GM23248 (cell line): ENCODE measurements around the gene VRK1. TPM values are rescaled to one million over a fixed set of nuclear protein-coding genes. Genes with fewer than 3 reads are reported as not detected.

Experiments used
- DNase-seq: peaks from one replicate; pipeline ENCODE4 v3.0.0-alpha.2; 2015
- H2AFZ ChIP-seq: fragments of 200-600 bp; sonication (generic); 2 replicates; pipeline ENCODE4 v1.6.1; 2016; ENCODE audit warnings: antibody characterized with exemption
- H3F3A ChIP-seq: fragments of 200-600 bp; sonication (generic); 2 replicates; pipeline ENCODE4 v1.6.1; 2016; ENCODE audit warnings: mild to moderate bottlenecking, antibody characterized with exemption, mixed run types; ENCODE audit not compliant: insufficient read depth
- H3K27ac ChIP-seq: fragments of 200-600 bp; sonication (generic); 2 replicates; pipeline ENCODE4 v1.5.1; 2016; ENCODE audit warnings: mild to moderate bottlenecking
- H3K27me3 ChIP-seq: fragments of 200-600 bp; sonication (generic); replicated peaks from 2 replicates; pipeline ENCODE4 v1.6.1; 2016; ENCODE audit warnings: mild to moderate bottlenecking; ENCODE audit not compliant: insufficient read depth
- H3K36me3 ChIP-seq: fragments of 200-600 bp; sonication (generic); 2 replicates; pipeline ENCODE4 v1.6.1; 2016; ENCODE audit warnings: low read depth, mild to moderate bottlenecking
- H3K4me1 ChIP-seq: fragments of 200-600 bp; sonication (generic); 2 replicates; pipeline ENCODE4 v1.6.1; 2016; ENCODE audit warnings: mild to moderate bottlenecking; ENCODE audit not compliant: insufficient read depth
- H3K4me2 ChIP-seq: fragments of 200-600 bp; sonication (generic); one replicate; pipeline ENCODE4 v1.6.1; 2016; ENCODE audit warnings: mild to moderate bottlenecking; ENCODE audit not compliant: unreplicated experiment
- H3K4me3 ChIP-seq: fragments of 200-600 bp; sonication (generic); 2 replicates; pipeline ENCODE4 v1.5.1; 2016; ENCODE audit warnings: mild to moderate bottlenecking
- H3K79me2 ChIP-seq: fragments of 200-600 bp; sonication (generic); 2 replicates; pipeline ENCODE4 v1.6.1; 2016; ENCODE audit warnings: mild to moderate bottlenecking; ENCODE audit not compliant: insufficient read depth
- H3K9ac ChIP-seq: fragments of 200-600 bp; sonication (generic); 2 replicates; pipeline ENCODE4 v1.6.1; 2016; ENCODE audit warnings: mild to moderate bottlenecking
- H3K9me2 ChIP-seq: fragments of 200-600 bp; sonication (generic); 2 replicates; pipeline ENCODE4 v1.6.1; 2016; ENCODE audit warnings: mixed run types, mild to moderate bottlenecking, moderate library complexity; ENCODE audit not compliant: insufficient read depth
- H3K9me3 ChIP-seq: fragments of 200-600 bp; sonication (generic); one replicate; pipeline ENCODE4 v1.6.1; 2017; ENCODE audit warnings: low read depth
- H4K20me1 ChIP-seq: fragments of 200-600 bp; sonication (generic); 2 replicates; pipeline ENCODE4 v1.6.0; 2016; ENCODE audit not compliant: insufficient read depth
- EZH2 ChIP-seq: fragments of 200-600 bp; sonication (generic); IDR thresholded peaks from 2 replicates; pipeline ENCODE4 v1.6.1; 2018; ENCODE audit warnings: antibody characterized with exemption, mild to moderate bottlenecking; ENCODE audit not compliant: insufficient read depth, poor library complexity, severe bottlenecking
- EZH2phosphoT487 ChIP-seq: fragments of 200-600 bp; sonication (generic); IDR thresholded peaks from 2 replicates; pipeline ENCODE4 v1.6.1; 2018; ENCODE audit warnings: antibody characterized with exemption, moderate library complexity, mild to moderate bottlenecking, low read depth; ENCODE audit not compliant: insufficient read depth
- WGBS, 2 experiments: methylation state at CpG; one replicate each; pipeline ENCODE4 v1.1.6; 2015 to 2017; ENCODE audit warnings: low lambda C conversion rate in 2 of 2, low coverage in 1 of 2; ENCODE audit errors: missing lambda C conversion rate in 2 of 2; 5-methylcytosine and 5-hydroxymethylcytosine counted together
- in situ Hi-C: fragments of 300-500 bp; cut with MboI; formaldehyde crosslinking; loops from 2 replicates; pipeline ENCODE4 v1.15.0; 2020
- polyA plus RNA-seq: library from polyadenylated mRNA; unstranded; fragments of >200 nt; fragmentation: Nextera tagmentation; extraction: Ambion mirVana; gene quantifications from 2 replicates; pipeline ENCODE4 v1.2.1, GENCODE V29; 2016
- total RNA-seq: library from RNA; depleted of rRNA; stranded (reverse); fragments of >200 nt; shearing (Covaris generic); gene quantifications from 2 replicates; pipeline ENCODE4 v1.2.3, GENCODE V29; 2014

Gene VRK1
- total and polyA plus RNA-seq, 2 experiments from 2014 or later = 17.3 to 19.1 TPM

DNA sequence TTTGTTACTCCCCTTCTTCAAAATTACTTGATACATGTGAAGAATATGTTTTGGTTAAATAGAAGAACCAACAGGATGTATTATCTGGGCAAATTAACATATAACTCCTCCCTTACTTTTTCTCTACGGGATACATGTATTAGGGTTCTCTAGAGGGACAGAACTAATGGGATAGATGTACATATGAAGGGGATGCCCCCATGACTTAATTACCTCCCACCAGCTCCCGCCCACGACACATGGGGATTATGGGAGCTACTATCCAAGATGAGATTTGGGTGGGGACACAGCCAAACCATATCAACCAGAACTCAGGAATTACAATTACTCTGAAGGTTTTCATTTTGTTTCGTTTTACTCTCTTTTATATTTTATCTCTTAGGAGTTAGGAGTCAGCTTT lies 41.3 kb downstream of the VRK1 start:
- no peaks in the 10 kb centered on the region for H3K79me2 ChIP-seq
- no peaks in the 10 kb centered on the region for H3K4me1 ChIP-seq
- no peak overlapping the region for H3K4me3 ChIP-seq
- no peak for DNase-seq
- H3F3A ChIP-seq = no peaks in the 10 kb centered on the region
- H3K9me3 ChIP-seq = no peaks in the 10 kb centered on the region
- no peaks in the 10 kb centered on the region for H3K27me3 ChIP-seq
- no peak overlapping the region for H3K9ac ChIP-seq
- no peaks in the 10 kb centered on the region for H3K36me3 ChIP-seq
- in situ Hi-C loops = no loop called here
- TF ChIP-seq EZH2phosphoT487 = no peak
- TF ChIP-seq EZH2 = no peak
- H3K27ac ChIP-seq = no peak overlapping the region
- no peaks in the 10 kb centered on the region for H4K20me1 ChIP-seq
- no peak overlapping the region for H3K4me2 ChIP-seq
- H2AFZ ChIP-seq = no peak overlapping the region
- WGBS, 2 experiments = 96 to 97% methylated on average over 4 of the region's 4 CpGs
- peaks cover 6% of the 10 kb centered on the region; the same call in 1 of the 2 replicates for H3K9me2 ChIP-seq

DNA sequence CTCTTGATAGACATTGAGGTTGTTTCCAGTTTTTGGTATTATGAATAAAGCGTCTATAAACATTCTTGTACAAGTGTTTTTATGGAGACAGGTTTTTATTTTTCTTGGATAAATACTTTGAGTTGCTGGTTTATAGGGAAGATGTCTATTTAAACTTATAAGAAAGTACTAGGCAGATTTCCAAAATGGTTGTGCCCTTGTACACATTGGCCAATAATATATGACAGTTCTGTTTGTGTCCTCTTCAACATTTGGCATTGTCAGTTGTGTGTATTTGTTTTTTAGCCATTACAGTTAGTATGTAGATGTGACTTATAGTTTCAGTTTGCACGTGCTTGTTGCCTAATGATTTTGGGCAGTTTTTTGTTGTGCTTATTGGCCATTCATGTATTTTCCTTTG lies 42.1 kb downstream of the VRK1 start:
- Histone ChIP-seq H3K79me2 (no peaks in the 10 kb centered on the region), H3K4me2 (no peak overlapping the region), H3K9me2 (peaks cover 6% of the 10 kb centered on the region; the same call in 1 of the 2 replicates), H3K9me3 (no peaks in the 10 kb centered on the region), H3K27me3 (no peaks in the 10 kb centered on the region), H3K4me3 (no peak overlapping the region), H3K36me3 (no peaks in the 10 kb centered on the region), H3F3A (no peaks in the 10 kb centered on the region), H3K4me1 (no peaks in the 10 kb centered on the region), H2AFZ (no peak overlapping the region), H3K9ac (no peak overlapping the region), H3K27ac (no peak overlapping the region), H4K20me1 (no peaks in the 10 kb centered on the region)
- in situ Hi-C loops = no loop called here
- TF ChIP-seq EZH2 = no peak
- no peak for TF ChIP-seq EZH2phosphoT487
- 96 to 98% methylated on average over 2 of the region's 2 CpGs for WGBS, 2 experiments
- DNase-seq = no peak

DNA sequence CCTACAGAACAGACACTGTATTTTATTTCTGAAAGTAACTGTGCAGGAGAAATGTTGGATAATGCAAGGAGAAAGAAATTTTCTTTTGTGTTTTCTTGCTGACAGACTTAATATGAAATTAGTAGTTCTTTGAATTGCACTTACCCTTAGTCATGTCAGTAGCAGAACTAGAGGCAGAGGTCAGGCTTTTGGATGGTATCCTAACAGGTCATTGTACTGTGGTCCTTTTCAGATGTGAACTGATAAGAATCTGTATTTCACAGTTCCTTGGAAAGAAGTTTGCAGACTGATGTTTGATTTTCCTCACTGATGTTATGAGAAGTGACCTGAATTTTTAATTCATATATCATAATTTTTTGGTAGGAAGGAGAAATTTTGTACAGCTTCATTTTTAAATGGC lies 46.0 kb downstream of the VRK1 start:
- Histone ChIP-seq H3K27me3 (no peaks in the 10 kb centered on the region), H3K9ac (no peak overlapping the region), H2AFZ (no peak overlapping the region), H4K20me1 (0 out of 2 replicates have a peak, but pooled peaks cover 2% of the 10 kb centered on the region), H3K27ac (no peak overlapping the region), H3K9me3 (no peaks in the 10 kb centered on the region), H3K9me2 (peaks cover 6% of the 10 kb centered on the region; the same call in 1 of the 2 replicates), H3K4me2 (no peak overlapping the region), H3F3A (no peaks in the 10 kb centered on the region), H3K4me3 (no peak overlapping the region), H3K79me2 (no peaks in the 10 kb centered on the region), H3K4me1 (no peaks in the 10 kb centered on the region), H3K36me3 (no peaks in the 10 kb centered on the region)
- no peak for DNase-seq
- in situ Hi-C loops = no loop called here
- TF ChIP-seq EZH2phosphoT487 = no peak
- no peak for TF ChIP-seq EZH2

DNA sequence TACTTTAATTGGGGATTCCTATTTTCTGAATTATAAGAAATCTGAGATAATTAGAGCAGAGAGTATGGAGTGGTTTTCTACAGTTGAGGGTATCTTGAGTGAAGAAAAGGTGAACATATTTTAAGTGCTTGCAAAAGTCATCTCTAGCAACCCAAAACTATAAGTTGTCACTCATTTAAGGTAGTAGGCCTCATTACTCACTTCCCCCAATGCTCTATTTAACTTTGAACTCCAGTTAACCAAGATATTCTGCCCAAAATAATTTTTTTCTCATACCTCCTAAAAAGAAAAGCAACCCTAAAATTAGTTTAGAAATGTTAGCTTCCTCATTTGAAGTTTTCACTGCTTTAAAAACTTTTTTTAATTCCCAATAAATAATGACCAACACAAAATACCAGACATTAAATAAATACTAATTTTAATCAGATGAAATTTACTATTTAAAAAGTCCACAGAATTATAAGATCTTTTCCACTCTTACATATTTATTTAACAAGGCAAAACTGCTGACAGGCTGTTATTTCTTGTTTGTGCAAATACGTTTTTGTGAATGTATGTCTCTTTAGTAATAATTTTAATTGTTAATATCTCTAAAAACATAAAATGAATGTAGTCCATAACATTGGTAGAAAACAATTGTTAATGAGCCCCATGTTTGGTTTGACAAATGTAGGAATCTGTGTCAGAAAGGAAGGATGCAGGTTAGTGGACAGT lies 47.8 kb downstream of the VRK1 start:
- Histone ChIP-seq H3K9me3 (no peaks in the 10 kb centered on the region), H3K4me1 (no peaks in the 10 kb centered on the region), H4K20me1 (0 out of 2 replicates have a peak, but pooled peaks cover 2% of the 10 kb centered on the region), H3K9me2 (no peaks in the 10 kb centered on the region), H3K27ac (no peak overlapping the region), H3F3A (no peaks in the 10 kb centered on the region), H3K4me2 (no peak overlapping the region), H3K79me2 (no peaks in the 10 kb centered on the region), H3K27me3 (no peaks in the 10 kb centered on the region), H3K9ac (no peak overlapping the region), H3K36me3 (no peaks in the 10 kb centered on the region), H3K4me3 (no peak overlapping the region), H2AFZ (no peak overlapping the region)
- in situ Hi-C loops = no loop called here
- TF ChIP-seq EZH2 (no peak), EZH2phosphoT487 (no peak)
- 97% methylated on average over 1 of the region's 1 CpG for WGBS, 2 experiments
- no peak for DNase-seq
